ENCODE results near the gene PDCD1.
"Not testable (repeated sequence)": the region's sequence is repeated elsewhere in the genome, so short reads cannot be mapped to it uniquely, and the experiment has no call there.

PDCD1 gene

GRCh38 chr2:241858206-241859016 lies at the start of gene PDCD1:
Gene PDCD1, minus strand, starts transcription at chr2:241858894. Its CDS starts 56 bp downstream, at chr2:241858838.
- no peak within 1 kb of the TSS for H3K27ac ChIP-seq
- no peak for DNase-seq (ENCODE audit: low read depth, low spot score)

- H3K27ac ChIP-seq; DNase-seq (ENCODE audit: low read depth, low spot score): not testable (repeated sequence)
These were observed 49.1 kb upstream of the PDCD1 start for GRCh38 chr2:241907831-241908230.

DNA sequence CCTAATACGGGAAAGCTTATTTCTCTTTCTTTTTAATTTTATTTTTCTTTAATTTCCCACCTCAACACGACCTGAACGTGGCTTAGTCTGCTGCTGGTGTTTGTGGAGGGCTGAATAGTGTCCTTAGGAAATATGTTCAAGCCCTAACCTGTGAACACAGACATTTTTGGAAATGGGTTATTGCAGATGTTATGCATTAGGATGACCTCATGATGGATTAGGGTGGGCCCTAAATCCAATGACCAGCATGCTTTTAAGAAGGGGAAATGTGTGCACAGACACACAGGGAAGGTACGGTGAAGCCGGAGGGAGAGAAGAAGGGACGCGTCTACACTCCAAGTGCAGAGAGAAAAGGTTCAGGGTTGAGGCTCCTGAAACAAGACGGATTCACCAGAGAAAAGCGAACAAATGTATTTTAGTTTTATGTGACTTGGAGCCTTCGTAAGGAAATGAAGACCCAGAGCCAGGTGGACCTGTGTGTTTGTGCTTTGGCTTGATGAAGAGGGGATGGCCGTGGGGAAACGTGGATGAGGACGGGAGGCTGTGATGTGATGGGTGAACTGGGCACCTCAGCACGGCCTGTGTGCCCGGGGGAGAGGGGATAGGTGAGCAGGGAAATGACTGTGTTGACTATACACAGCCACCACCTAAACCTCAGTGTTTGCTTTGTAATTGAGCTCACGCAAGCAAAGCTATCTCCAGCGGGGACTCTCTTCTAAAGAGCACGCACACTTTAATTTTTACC lies 48.3 kb upstream of the PDCD1 start:
- H3K27ac ChIP-seq: no peak overlapping the region
- DNase-seq (ENCODE audit: low read depth, low spot score): no peak

- not testable (repeated sequence) for DNase-seq (ENCODE audit: low read depth, low spot score); H3K27ac ChIP-seq
These were observed 47.7 kb upstream of the PDCD1 start for GRCh38 chr2:241906378-241906770.

DNA sequence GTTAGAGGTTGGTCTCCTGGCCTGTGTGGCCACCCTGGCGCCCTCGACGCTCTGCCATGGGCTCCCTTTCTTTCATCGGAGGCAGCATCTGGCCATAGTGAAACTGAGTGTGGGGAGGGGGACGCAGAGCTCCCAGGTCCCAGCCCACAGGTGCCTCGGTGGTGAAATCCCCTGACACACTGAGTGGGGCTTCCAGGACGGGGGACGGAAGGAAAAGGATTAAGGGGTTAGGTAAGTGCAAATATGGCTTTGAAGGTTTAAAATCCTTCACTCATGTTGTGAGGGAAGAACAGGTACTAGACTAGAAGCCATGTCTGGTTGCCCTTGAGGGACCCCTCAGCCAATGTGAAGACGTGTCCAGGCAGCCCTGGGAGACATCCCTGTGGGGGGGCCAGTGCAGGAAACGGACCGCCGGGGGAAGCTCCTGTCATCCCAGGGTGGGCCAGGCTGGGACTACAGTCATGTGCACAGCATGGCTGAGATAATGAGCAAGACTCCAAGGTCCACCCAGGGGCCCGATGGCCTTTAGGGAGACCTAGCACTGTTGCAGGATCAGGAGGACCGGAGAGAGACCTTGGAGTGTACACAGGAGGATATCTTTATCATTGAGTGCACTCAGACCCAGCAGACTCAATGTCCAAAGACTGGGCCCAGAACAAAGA lies 47.2 kb upstream of the PDCD1 start:
- no peak for DNase-seq (ENCODE audit: low read depth, low spot score)
- no peak overlapping the region for H3K27ac ChIP-seq

DNA sequence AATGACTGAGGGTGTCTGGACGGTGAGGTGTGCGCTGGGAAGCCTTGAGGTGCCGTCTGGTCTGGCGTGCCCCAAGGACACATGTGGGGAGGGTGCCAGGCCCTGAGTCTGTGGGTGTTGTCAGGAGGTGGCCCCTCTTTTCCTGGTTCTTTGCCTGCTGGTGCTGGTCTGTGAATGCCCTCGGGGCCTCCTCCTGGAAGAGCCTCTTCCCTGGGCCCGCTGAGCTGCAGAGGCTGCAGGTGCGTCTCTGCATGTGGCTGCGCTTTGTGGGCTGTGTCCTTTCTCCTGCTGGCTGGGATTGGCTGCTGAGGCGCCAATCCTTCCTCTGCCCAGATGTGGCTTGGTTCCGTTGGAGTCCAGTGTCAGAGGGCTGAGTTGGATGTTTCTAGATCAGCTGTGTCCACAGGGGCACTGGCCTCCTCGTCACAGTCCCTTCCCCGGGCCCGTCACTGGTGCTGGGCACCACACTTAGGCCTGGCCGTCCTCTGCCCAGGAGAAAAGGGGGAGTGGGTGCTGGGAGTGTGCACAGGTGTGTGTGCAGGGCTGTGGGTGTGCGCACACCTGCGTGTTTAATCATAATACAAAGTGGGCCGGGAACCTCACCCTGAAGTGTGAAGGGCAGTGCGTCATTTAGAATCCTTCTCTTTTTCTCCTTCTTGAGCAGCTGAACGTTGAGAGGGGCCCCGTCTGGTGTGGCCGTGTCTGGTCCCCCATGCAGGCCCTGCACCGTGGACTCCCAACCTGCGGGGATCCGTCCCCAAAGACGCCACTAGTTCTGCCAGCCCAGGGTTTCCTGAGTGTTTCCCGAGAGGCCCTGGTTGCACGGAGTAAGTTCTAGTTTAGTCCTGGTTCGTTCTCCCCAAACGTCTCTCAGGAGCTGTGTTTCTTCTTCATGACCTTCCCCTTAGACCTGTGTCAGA lies 46.4 kb upstream of the PDCD1 start:
- DNase-seq (ENCODE audit: low read depth, low spot score): no peak
- no peak overlapping the region for H3K27ac ChIP-seq

DNA sequence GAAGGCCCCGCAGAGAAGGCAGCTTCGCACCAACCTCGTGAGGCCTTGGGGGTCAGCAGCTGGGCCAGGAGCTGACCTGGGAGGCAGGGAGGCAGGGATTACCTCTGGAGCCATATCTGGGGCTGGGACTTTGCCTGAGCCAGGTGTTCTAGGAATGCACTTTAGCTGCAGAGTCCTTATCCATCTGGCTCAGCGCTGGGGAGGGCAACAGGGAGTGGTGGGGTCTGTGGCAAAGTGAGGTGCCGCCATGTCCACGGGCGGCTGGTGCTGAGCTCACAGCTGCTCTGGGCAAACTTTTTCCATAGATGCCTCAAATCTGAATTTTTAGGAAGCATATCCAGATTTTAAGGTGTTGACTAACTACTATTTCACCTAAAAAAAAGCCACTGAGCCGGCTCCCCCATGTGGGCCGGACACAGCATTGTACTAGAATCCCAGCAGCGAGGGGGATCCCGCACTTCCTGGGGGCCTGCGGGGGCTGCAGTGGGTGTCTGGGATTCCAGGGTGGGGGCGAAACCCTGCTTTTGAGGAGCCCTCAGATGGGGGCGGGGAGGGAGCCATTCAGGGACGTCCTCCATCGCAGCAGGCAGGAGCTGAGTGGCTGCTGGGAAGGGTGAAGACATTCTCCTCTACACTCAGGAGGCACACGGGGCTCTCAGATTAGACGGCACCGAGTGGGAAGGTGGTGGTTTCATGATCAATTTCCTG lies 45.5 kb upstream of the PDCD1 start:
- no peak for DNase-seq (ENCODE audit: low read depth, low spot score)
- no peak overlapping the region for H3K27ac ChIP-seq

GRCh38 chr2:241903121-241904010 lies 44.7 kb upstream of the PDCD1 start:
- DNase-seq (ENCODE audit: low read depth, low spot score): no peak
- no peak overlapping the region for H3K27ac ChIP-seq

- no peak overlapping the region for H3K27ac ChIP-seq
- no peak for DNase-seq (ENCODE audit: low read depth, low spot score)
These were observed 43.8 kb upstream of the PDCD1 start for GRCh38 chr2:241902357-241902991.

DNA sequence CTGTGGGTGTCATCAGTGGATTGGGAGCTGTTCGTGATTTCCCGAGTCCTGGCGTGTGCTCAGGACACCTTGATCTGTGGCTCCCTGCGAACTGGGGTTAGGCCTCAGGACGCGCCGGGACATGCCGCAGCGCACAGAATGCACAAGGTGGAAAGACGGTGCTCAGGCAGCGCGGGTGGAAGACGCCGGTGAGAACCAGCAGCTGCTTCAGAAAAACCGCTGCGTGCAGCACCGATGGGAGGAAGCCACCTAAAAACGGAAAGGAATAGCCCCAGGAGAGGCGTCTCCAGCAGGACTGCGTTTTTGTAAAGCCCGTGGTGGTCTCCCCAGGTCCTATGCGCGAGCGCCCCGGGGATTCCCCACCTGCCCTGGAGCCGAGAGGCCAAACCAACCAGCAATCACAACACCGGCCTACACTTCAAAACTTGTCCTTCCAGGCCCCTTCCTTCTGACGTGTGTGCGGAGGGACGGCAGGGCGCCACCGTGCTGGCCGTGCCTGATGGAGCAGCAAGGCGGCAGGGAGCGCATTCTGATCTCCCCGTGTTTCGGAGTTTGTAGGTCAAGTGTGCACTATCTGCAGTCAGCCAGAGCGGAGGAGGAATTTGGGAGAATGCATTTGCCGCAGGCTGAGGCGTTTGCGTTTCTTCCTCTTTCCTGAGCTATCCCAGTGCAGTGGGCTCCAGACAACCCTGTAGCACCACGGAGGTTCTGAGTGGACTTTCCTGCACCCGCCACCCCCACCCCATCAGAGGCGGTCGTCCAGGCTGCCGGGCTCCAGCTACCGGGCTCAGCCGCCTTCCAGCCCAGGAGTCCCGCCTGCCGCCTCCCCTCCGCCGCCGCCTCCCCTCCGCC lies 43.0 kb upstream of the PDCD1 start:
- no peak for DNase-seq (ENCODE audit: low read depth, low spot score)
- peak overlapping the region; percentile 51 for H3K27ac ChIP-seq

- peak overlapping the region; percentile 51 for H3K27ac ChIP-seq
- no peak for DNase-seq (ENCODE audit: low read depth, low spot score)
These were observed 42.3 kb upstream of the PDCD1 start for GRCh38 chr2:241901018-241901380.

DNA sequence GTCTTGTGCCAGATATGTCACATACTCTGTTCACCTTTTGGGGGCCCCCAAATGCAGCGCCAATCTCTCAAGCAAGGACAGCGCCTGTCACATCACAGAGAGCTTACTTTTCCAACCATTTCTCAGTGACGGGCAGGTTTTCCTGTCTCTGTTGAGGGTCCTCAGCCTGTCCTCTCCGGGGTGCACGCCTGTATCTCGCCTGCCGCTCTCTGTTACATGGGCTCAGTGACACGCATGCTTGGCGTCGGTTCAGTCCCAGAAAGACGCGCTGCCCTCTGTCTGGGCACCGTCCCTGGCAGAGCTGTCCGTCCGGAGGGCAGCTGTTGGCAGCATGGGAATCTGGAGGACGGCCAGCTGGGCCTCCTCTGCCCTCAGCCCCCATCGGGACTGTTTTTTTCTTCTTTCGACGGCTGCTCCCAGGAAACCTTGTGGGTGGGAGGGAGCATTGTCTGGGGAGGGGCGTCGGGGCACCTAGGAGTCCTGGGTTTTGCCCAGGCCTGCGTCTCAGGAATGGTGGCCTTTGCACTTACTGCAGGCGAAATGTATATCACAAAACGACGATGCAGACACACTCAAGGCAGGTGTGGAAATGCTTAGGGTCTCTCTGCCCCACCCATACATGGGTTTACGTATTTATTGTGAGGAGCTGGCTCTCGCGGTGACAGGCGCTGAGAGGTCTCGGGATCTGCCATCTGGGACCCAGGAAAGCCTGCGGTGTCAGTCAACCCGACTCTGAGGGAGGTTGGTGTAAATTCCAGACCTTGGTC lies 41.7 kb upstream of the PDCD1 start:
- DNase-seq (ENCODE audit: low read depth, low spot score): no peak
- peak overlapping the region; percentile 51 for H3K27ac ChIP-seq

GRCh38 chr2:241898463-241899270 lies 40.0 kb upstream of the PDCD1 start:
- no peak for DNase-seq (ENCODE audit: low read depth, low spot score)
- H3K27ac ChIP-seq: no peak overlapping the region

DNA sequence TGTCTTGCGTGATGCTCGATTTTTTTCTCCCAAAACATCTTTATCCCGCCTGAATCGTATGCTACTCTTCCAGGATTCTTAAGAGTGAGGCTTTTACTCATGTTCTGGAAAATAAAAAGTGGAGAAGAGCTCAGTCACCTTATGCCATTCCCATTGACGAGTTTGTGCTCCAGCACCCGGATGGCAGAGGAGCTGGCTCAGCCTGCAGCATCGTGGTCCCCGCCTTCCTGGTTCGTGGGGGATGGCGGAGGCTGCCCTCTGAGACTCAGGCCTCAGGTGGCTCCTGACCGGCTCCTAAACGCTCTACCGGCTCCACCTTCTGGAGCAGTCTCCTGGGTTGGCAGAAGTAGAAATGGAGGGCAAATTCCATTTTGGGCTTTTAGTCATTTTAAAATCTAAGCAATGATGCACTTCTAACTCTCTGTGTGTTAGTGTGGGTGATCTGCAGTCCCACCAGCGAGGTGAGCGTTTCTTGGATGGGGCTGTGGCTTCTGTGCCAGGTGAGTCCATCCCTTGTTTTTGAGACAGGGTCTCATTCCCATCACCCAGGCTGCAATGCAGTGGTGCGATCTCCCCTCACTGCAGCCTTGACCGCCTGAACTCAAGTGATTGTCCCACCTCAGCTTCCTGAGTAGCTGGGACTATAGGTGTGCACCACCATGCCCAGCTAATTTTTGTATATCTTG lies 38.7 kb upstream of the PDCD1 start:
- H3K27ac ChIP-seq: no peak overlapping the region

DNA sequence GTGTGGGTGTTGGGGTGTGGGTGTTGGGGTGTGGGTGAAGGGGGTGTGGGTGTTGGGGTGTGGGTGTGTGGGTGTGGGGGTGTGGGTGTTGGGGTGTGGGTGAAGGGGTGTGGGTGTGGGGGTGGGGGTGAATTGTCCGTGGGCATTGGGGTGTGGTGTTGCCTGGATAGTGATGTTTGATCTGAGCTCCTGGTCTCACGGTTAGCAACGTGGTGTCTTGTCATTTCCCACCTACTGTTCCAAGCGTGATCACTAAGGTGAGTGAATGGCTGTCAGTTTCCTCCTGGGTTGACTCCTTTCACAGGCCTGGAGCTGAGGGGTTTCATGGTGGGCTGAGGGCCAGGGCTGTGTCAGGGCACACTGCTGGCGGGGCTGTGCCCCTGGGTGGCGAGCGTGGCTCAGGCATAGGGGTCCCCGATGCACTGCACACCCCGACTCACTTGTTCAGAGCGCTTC lies 38.1 kb upstream of the PDCD1 start:
- no peak for DNase-seq (ENCODE audit: low read depth, low spot score)
- no peak overlapping the region for H3K27ac ChIP-seq

More for the DNA sequence above, 38.7 kb upstream of the PDCD1 start:
- no peak for DNase-seq (ENCODE audit: low read depth, low spot score)

Measured in epithelial cell of prostate (primary cell).